Mesothelial cell of epicardium (in vitro differentiated cells): ENCODE results near the gene GNLY. TPM values are rescaled to one million over a fixed set of nuclear protein-coding genes. Genes with fewer than 3 reads are reported as not detected.
"Not testable (repeated sequence)": the region's sequence is repeated elsewhere in the genome, so short reads cannot be mapped to it uniquely, and the experiment has no call there.

Experiments
- DNase-seq, 2 experiments: peaks; one replicate each; pipeline ENCODE4 v3.0.0; 2021; ENCODE audit warnings: low spot score in 2 of 2; ENCODE audit not compliant: unreplicated experiment in 2 of 2
- H3K27ac Mint-ChIP-seq: 2 replicates; pipeline ENCODE4 v1.8.0; 2021; ENCODE audit warnings: mixed read lengths
- H3K27me3 Mint-ChIP-seq: 2 replicates; pipeline ENCODE4 v1.8.0; 2021; ENCODE audit warnings: low read depth, mixed read lengths
- H3K36me3 Mint-ChIP-seq: 2 replicates; pipeline ENCODE4 v1.8.0; 2021; ENCODE audit warnings: mixed read lengths
- H3K4me1 Mint-ChIP-seq: 2 replicates; pipeline ENCODE4 v1.8.0; 2021; ENCODE audit warnings: mixed read lengths
- H3K4me3 Mint-ChIP-seq: 2 replicates; pipeline ENCODE4 v1.8.0; 2021; ENCODE audit warnings: mild to moderate bottlenecking, moderate library complexity, mixed read lengths
- H3K9me3 Mint-ChIP-seq: 2 replicates; pipeline ENCODE4 v1.8.0; 2021; ENCODE audit warnings: mixed read lengths
- CTCF ChIP-seq: fragments of 200-600 bp; sonication (generic); IDR thresholded peaks from one replicate; pipeline ENCODE4 v1.5.0; 2021; ENCODE audit warnings: antibody characterized with exemption; ENCODE audit not compliant: unreplicated experiment
- total RNA-seq: library from RNA; stranded (reverse); gene quantifications from 3 replicates; pipeline ENCODE4 v1.2.1, GENCODE V29; 2021

Gene GNLY
- total RNA-seq, 1 donor from 2014 or later = not detected

- Mint-ChIP-seq H3K27ac (no peak overlapping the region), H3K4me1 (peaks cover 4% of the 10 kb centered on the region), H3K9me3 (no peaks in the 10 kb centered on the region), H3K36me3 (no peaks in the 10 kb centered on the region), H3K27me3 (peaks cover 3% of the 10 kb centered on the region), H3K4me3 (no peak overlapping the region)
- TF ChIP-seq CTCF = no peak
- no peak for DNase-seq
Measured at GRCh38 chr2:85666435-85667316, 27.5 kb upstream of the GNLY start.

DNA sequence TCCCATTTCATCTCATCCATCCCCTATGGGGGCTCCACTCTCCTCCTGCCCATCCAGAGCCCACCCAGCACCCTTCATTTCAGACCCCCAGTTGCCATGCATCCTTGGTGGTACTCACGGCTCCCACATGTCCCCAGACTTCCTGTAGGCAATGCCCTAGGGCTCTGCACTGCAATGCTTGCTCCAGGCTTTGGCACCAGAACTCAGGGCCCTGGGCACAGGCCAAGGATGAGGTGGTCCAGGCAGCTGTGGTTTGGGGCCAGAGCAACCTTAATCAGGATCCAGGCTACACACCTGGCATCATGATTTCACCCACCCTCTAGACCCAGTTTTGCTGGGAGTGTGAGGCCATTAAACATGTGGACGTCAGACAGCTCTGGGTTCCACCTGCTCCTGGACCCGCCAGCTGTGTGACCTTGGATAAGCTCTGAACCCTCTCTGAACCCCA is 26.6 kb upstream of the GNLY start:
- no peak for DNase-seq
- Mint-ChIP-seq H3K4me3 (no peak overlapping the region), H3K4me1 (peaks cover 4% of the 10 kb centered on the region), H3K27me3 (peaks cover 3% of the 10 kb centered on the region), H3K36me3 (no peaks in the 10 kb centered on the region), H3K9me3 (no peaks in the 10 kb centered on the region), H3K27ac (no peak overlapping the region)
- no peak for TF ChIP-seq CTCF

GRCh38 chr2:85668009-85668856 is 25.9 kb upstream of the GNLY start, which contains the start of gene SFTPB:
Gene SFTPB (minus strand): TSS chr2:85668199. CDS start chr2:85668183, 16 bp downstream.
- no peaks in the 10 kb centered on the region for H3K36me3 Mint-ChIP-seq
- no peak for TF ChIP-seq CTCF
- H3K9me3 Mint-ChIP-seq = no peaks in the 10 kb centered on the region

GRCh38 chr2:85668857-85669142 is 25.4 kb upstream of the GNLY start:
- no peak for TF ChIP-seq CTCF
- Mint-ChIP-seq H3K9me3 (no peaks in the 10 kb centered on the region), H3K27me3 (peaks cover 3% of the 10 kb centered on the region), H3K27ac (peak overlapping the region; percentile 55), H3K4me1 (peaks cover 4% of the 10 kb centered on the region), H3K4me3 (no peak overlapping the region), H3K36me3 (no peaks in the 10 kb centered on the region)
- DNase-seq = no peak

More at GRCh38 chr2:85668009-85668856, 25.9 kb upstream of the GNLY start, which contains the start of gene SFTPB:
- Mint-ChIP-seq H3K4me1 (peaks cover 4% of the 10 kb centered on the region), H3K27me3 (peaks cover 3% of the 10 kb centered on the region), H3K4me3 (no peak within 1 kb of the TSS), H3K27ac (peak within 1 kb of the TSS; percentile 55)
- no peak for DNase-seq

GRCh38 chr2:85669549-85669948 is 24.6 kb upstream of the GNLY start:
- H3K4me3 Mint-ChIP-seq = no peak overlapping the region
- no peaks in the 10 kb centered on the region for H3K36me3 Mint-ChIP-seq
- no peak overlapping the region for H3K27ac Mint-ChIP-seq
- H3K9me3 Mint-ChIP-seq = no peaks in the 10 kb centered on the region
- peaks cover 4% of the 10 kb centered on the region for H3K4me1 Mint-ChIP-seq
- no peak for TF ChIP-seq CTCF
- no peak for DNase-seq
- peaks cover 3% of the 10 kb centered on the region for H3K27me3 Mint-ChIP-seq

DNA sequence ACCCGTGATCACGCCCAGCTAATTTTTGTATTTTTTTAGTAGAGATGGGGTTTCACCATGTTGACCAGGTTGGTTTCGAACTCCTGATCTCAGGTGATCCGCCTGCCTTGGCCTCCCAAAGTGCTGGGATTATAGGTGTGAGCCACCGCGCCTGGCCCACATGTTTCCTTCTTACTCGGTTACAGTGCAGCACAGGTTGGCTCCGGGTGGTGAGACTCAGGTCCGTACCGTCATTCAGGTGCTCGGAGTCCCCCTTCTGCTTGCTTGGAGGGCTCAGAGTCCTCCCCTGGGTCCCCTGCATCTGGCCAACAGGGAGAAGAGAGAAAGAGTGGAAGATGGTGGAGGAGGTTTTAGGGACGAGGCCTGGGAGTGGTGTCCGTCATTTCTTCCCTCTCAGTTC is 23.7 kb upstream of the GNLY start:
- DNase-seq, H3K36me3 Mint-ChIP-seq, H3K27me3 Mint-ChIP-seq, H3K4me1 Mint-ChIP-seq, H3K4me3 Mint-ChIP-seq, H3K27ac Mint-ChIP-seq, H3K9me3 Mint-ChIP-seq: not testable (repeated sequence)
